ENCODE data around the gene LY6G6D. TPM values are rescaled to one million over a fixed set of nuclear protein-coding genes. Genes with fewer than 3 reads are reported as not detected.

Gene LY6G6D
- polyA plus RNA-seq, 4 donors = 0.65 TPM; not detected in 3

DNA sequence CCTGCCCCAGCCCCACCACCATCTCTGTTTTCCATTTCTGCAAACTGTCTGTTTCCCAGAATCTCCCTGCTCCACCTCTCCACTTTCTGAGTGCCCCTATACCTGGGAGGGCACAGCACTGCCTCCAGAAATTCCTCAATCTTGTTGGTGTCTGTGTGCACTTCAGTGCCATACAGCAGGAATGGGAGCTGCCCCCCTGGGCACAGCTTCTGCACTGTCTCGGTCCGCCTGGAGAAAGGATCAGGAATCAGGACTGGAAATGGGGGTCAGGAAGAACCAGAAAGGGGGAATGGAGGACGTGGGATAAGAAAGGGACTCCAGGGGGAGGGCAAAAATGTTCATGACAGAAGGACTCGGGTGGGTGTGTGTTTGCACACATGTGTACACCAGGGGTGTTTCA lies 18.6 kb downstream of the LY6G6D start:
- no peak for DNase-seq (ENCODE audit: low read depth in 4 of 4, low spot score in 2 of 4)

DNA sequence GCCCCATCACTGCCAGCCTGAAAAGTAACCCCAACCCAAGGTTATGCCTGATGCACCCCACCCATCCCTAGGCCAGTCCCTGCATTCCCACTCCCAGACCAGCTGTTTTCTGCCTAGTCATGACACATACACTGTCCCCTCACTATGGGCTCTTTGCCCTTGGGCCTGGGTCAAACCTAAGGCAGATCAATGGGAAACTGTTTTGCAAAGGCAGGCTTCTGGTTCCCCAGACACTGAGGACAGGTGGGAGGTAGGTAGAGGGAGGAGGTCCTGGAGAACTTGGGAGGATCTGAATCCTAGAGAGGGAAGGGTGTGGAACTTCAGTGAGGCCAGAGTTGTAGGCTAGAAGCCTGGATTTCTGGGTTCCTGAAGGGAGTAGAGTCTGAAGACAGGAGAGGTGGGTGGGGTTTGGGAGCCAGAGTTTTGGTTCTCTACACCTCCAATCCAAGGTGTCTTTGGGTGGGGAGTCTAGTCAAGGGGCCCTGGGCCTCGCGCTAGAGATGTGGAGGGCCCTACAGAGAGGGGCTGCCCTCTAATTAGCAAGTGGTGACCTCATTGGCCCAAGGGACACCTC lies 19.2 kb downstream of the LY6G6D start:
- no peak for DNase-seq (ENCODE audit: low read depth in 4 of 4, low spot score in 2 of 4)

DNA sequence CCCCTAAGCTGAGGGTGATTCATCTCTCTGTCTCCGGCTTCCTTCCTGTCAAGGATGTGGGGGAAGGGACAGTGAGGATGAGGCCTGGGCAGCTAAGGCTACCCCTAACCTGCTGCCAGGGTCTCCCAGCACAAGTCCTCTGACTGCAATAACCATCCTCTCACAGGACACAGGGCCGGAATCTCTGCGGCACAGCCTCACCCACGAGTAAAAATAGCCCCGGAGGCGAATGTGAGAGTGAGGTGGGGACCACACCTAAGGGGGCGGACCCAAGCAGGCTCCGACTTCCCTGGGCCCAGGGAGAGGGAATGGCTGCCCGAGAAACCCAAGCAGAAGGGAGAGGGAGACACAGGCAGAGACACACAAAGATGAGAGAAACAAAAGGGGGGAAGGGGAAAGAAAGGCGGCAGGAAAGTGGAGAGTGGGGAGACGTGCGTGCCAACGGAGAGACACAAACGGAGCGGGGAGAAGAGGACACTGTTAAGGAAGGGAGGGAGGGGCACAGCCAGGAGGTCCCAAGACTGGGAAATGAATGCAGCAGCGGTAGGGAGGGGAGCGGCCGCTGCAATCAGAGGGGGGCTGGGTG lies 19.8 kb downstream of the LY6G6D start:
- DNase-seq (ENCODE audit: low read depth in 4 of 4, low spot score in 2 of 4) = no peak

DNA sequence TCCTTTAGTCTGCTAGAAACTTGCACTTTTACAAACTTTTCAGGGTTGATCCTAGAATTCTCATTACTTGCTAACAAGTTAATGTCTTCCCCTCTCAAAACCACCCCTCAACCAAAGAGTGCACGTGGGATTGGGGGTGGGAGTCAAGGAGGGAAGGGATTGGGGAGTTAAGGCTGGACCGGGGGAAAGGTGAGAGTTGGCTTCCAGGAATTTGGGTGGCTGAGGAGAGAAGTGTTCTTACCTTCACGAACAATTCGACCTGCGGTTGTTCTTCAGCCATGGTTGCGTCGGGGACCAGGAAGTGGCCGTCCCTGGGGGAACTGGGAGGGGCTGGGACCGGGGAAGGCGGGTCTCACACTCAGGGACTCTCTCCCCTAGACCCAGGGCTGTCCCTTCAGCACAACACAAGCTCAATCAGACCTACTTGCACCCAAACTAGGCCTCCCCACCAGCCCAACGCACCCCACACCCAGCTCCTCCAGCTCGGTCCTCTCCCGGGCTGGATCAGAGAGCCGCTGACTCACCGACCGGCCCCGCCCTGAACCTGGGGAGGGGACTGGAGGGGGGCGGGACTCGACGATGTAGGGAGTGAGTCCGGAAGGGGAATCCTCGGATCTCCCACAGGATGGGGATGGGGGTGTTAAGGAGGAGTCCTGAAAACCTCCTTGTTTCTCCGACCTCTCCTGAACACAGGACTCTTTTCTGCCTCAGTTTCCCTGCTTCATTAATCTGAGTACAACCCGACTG lies 21.0 kb downstream of the LY6G6D start, which contains the start of gene CLIC1:
Gene CLIC1, minus strand, starts transcription at position 510 of the 747 bp plus-strand sequence. Its CDS starts 230 bp downstream, at position 280.
- DNase-seq (ENCODE audit: low read depth in 4 of 4, low spot score in 2 of 4) = peak in 3 of 4 donors; percentile 67 to 76 (median 71)

DNA sequence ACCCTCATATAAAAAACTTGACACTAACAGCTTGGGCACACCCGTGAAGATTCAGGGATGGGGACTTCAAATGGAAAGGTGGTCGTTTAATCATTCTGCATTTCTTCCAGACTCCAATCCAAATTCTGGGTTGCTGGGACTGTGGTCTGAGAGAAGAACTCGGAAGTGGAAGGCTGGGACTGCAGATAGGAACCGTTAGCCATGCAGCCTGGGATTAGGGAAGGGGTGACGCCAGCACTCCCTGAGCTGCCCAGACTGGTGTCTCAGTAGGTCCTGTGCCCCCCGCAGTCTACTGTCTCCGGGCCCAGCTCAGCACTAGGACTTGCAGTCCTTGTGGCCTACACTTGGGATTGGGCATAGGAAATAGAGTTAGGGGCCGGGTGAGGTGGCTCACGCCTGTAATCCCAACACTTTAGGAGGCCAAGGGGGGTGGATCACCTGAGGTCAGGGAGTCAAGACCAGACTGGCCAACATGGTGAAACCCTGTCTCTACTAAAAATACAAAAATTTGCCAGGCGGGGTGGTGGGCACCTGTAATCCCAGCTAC lies 21.7 kb downstream of the LY6G6D start:
- DNase-seq (ENCODE audit: low read depth in 4 of 4, low spot score in 2 of 4) = no peak

DNA sequence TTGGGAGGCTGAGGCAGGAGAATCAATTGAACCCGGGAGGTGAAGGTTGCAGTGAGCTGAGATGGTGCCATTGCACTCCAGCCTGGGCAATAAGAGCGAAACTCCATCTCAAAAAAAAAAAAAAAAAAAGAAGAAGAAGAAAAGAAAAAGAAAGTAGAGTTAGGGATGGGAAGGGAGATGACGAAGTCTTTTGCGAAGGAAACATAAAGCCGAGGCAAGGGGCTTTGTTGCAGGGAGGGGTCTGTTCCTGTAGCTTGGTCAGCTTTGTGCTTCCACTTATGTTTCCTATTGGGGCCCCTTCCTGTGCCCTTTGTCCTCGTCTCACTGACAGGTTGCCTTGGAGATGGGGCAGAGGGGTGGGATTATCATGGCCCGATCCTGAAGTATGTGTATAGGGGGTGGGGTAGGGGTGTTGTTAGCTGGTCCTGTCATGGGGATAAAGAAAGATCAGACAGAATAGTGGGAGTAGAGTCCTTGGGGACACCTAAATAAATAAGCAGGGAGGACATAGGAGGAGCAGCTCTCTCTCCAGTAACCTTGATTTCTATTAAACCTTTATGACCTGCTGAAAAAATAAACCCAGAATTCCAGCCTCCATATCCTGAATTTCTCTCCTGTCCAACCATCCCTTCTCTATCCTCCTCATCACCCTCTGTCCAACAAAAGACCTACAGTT lies 22.3 kb downstream of the LY6G6D start:
- peak in 3 of 4 donors; percentile 62 to 70 (median 67) for DNase-seq (ENCODE audit: low read depth in 4 of 4, low spot score in 2 of 4)

DNA sequence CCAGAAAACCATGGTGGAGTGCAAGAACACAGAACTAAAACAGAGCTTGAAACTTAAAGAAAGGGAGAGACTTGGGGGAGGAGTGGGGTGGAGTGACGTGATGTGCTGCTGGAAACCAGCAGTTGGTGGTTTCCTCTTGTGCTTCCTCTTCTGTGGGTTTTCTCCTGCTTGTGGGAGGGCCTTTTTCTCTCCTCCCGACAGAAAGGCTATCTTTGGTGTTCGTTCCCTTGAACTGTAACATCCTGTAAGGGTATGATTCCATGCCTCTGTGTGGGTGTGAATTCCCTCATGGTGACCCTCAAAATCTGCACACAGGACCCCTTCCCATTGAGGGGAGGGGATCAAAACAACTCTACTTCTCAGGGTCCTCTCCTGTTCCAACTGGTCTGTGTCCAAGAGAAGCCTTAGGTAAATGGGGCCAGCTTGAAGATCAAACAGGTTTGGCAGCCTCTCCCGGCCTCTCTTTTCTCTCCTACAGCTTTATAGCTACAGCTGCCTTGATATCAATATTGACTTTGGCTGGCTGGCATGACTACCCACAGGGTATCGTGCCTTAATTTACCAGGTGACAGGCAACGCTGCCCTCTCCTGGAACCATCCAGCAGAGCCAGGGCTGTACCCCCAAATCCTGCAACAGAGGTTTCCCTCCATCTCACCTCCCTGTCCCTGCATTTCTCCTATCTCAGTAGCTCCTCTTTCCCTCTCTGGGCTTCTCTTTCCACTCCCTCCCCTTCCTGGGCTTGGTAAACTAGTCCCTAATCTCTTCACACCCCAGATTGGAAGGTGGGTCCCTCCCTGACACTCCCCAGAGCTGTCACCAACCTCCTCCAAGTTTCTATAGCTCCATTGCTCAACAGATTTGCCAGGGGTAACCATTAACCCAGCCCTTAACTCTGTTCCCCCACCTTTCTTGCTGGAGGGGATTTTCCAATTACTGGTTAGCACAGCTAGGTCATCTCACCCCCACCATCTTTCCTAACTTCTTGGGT lies 23.1 kb downstream of the LY6G6D start:
- DNase-seq (ENCODE audit: low read depth in 4 of 4, low spot score in 2 of 4) = peak in 3 of 4 donors; percentile 62 to 79 (median 72)

DNA sequence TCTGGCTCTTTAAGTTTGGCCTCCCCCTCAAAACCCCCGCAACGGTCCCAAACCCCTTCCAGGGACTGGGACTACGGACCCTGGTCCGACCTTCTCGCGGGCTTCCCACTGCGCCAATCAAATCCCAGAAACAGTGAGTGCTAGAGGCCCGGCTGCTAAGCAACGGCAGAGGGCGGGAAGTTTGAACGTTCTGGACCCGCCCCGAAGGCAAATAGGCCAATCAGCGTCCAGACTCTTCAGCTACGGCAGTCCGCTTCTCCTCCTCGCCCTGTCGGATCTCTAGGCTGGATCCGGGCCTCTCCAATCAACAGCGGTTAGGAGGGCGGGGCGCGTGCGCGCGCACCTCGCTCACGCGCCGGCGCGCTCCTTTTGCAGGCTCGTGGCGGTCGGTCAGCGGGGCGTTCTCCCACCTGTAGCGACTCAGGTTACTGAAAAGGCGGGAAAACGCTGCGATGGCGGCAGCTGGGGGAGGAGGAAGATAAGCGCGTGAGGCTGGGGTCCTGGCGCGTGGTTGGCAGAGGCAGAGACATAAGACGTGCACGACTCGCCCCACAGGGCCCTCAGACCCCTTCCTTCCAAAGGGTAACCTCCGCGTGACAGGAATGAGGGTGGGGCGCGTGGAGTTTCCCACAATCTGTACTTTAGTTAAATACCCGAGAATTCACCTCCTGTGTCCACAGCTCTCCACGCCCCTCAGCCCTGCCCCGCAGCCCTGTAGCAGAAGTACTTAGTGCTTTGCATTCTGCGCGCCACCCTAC lies 24.7 kb downstream of the LY6G6D start, which contains the start of gene MSH5:
Gene MSH5, plus strand, starts transcription at position 367 of the 758 bp plus-strand sequence. CDS start 462 bp downstream, outside the sequence.
- peak; percentile 96 to 100 (median 98) for DNase-seq (ENCODE audit: low read depth in 4 of 4, low spot score in 2 of 4)

DNA sequence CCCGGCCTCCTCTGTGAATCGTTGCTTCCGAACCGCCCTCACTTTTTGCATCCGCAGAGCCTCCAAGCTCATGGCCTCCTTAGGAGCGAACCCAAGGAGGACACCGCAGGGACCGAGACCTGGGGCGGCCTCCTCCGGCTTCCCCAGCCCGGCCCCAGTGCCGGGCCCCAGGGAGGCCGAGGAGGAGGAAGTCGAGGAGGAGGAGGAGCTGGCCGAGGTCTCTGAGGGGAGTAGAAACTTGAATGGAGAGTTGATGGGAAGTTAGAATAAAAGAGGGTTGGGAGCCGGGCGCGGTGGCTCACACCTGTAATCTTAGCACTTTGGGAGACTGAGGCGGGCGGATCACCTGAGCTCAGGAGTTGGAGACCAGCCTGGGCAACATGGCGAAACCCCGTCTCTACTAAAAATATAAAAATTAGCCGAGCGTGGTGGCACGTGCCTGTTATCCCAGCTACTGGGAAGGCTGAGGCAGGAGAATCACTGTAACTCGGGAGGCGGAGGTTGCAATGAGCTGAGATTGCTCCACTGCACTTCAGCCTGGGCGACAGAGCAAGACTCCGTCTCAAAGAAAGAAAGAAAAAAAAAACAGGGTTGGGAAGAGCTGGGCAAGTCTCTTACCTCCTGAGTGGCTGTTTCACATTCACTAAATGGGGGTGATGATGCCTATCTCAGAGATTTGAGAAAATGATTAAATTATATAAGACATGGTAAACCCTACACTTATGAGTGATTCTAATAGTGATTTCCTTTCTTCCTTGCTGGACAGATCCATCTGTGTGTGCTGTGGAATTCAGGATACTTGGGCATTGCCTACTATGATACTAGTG lies 25.5 kb downstream of the LY6G6D start:
- DNase-seq (ENCODE audit: low read depth in 4 of 4, low spot score in 2 of 4) = no peak

DNA sequence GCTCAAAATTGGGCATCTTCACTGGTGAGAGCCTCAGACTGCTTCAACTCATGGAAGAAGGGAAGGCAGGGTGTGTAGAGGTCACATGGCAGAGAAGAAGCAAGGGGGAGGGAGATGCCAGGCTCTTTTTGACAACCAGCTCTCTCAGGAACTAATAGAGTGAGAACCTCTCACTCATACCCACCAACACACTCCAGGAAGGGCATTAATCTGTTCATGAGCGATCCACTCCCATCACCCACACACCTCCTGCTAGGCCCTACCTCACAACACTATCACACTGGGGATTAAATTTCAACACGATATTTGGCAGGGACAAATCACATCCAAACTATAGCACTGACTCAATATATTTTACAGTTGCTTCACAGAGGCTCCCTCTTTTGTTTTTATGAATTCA lies 26.7 kb downstream of the LY6G6D start:
- no peak for DNase-seq (ENCODE audit: low read depth in 4 of 4, low spot score in 2 of 4)

DNA sequence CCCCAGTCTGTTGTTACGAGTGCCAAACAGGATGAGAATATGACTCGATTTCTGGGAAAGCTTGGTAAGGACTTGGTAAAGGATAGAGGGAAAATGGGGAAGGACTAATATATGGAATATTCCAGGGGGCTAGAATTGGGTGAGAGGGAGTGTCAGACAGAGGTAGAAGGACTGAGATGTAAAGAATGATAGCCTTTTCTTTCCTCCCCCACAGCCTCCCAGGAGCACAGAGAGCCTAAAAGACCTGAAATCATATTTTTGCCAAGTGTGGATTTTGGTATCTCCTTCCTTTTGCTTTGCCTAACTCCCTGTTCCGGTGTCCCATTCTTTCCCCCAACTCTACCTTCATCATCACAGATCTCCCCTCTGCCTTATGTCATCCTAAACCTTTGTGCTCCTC lies 27.7 kb downstream of the LY6G6D start:
- DNase-seq (ENCODE audit: low read depth in 4 of 4, low spot score in 2 of 4) = no peak

DNA sequence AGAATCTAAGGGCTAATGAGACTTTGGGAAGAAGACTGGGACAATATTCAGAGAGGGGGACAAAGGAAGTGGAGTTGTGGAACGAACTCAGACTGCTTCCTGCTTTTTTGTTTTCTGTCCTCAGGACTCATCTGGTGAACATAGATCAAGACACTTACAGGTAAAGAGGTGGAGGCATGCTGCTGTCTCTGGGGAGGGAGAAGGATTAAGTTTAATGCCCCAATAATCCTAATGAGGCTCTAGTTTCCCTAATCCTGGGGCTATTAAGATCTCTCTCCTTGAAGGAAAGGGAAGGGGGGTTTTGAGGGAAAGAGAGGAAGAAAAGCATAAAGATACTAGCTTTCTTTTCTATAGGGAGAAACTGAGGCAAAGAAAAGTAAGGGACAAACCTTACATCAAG lies 29.3 kb downstream of the LY6G6D start:
- no peak for DNase-seq (ENCODE audit: low read depth in 4 of 4, low spot score in 2 of 4)

DNA sequence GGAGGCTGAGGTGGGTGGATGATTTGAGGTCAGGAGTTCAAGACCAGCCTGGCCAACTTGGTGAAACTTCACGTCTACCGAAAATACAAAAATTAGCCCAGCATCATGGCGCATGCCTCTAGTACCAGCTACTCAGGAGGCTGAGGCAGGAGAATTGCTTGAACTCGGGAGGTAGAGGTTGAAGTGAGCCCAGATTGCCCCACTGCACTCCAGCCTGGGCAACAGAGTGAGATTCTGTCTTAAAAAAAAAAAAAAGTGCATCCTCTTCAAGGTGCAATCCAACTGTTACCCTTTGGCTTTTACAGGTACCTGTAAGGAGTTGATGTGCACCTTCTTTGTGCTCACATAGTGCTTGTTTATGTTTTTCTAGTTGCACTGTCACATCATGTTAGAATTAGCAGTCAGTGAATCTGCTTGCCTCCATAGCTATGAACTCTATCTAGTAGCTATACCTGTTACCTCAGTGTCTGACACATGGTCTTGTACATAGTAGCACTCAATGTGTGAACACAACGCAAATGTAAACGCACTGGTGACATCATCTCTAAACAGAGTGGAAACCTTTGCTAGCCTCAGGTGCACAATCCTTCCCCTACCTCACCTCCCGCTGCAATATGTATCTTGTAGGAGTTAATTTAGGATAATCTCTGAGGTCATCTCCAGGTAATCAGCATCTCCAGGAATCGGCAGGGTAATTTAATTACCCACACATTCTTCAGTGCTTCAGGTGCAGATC lies 34.3 kb downstream of the LY6G6D start:
- no peak for DNase-seq (ENCODE audit: low read depth in 4 of 4, low spot score in 2 of 4)

DNA sequence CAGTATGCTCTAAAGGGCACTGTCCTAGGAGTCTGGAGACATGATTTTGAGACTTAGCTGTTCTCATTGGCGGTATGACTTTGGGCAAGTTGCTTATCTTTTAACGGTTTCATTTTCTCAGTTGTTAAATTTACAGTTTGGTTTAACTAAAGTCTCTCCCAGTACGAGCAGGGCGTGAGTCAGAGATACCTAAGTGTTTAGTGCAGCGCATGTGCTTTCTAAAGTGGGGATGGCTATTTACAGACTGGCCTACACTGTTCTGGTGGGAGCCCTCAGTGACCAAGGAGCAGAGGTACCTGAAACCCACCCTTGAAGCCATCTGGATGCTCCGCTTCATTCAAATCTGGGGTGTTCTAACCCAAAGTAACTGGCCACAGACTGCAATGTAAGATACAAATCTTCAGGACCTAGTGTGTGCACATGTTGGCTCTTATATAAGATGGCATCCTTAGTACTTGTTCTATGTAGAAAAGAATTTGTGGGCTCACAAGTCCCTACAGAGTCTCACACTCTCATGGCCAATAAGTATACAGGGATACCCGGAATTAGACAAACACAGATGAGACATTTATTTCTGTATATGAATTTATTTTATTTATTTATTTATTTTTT lies 35.4 kb downstream of the LY6G6D start:
- DNase-seq (ENCODE audit: low read depth in 4 of 4, low spot score in 2 of 4) = no peak

DNA sequence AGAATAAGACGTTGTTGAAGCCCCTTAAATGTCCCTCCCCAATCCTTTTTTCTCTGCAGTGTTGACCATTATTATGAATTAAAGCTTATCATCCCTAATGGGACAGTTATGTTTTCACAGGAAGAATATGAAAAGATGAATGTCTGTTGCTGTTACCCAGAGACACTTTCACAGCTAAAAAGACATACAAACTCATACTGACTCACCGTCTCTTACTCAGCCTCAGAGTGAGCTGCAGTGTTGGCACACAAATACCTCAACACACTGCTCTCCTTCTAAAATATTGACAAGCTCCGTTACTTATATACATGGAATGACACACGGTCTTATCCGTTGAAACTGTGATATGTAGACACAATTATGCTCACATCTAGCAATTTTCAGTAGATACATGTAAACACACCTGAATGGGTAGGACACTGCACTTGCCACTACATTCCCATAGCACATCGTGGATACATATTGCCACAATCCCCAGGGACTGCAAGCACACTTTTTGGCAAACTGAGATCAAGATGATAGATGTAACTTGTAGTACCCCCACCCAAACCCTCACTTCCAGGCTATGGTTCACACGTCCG lies 37.7 kb downstream of the LY6G6D start:
- no peak for DNase-seq (ENCODE audit: low read depth in 4 of 4, low spot score in 2 of 4)

DNA sequence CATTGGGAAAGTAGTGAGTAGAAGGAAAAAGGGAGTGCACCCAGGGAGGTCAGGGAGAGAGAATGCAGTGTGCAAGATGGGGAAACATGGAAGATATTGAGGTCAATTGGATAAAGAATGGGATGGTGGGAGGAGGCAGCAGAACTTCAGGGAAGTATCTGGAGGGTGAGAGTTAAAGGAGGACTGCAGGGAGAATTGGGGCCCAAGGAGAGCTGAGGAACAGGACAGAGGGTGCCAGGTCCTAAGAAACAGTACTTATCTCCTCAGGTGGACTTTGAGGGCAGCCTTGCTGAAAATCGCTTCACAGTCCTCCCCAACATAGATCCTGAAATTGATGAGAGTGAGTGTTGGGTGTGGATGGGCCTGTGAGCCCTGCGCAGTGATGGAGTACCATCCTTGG lies 43.1 kb downstream of the LY6G6D start:
- no peak for DNase-seq (ENCODE audit: low read depth in 4 of 4, low spot score in 2 of 4)

DNA sequence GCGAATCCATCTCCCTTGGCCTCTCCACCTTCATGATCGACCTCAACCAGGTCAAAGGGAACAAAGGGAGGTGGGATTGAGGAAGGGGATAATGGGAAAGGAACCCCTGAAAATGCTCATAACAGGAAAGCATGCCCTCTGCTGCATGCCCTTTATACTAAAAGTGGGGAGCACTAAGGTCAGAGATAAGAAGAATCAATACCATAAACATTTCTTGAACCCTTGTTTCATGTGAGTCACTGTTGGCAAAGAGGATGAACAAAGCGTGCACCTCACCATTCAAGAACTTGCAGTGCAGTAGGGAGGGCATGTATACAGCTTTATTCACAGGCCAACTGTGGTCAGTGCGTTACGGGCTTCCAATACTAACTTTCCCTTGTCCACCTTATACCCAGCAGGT lies 45.6 kb downstream of the LY6G6D start:
- DNase-seq (ENCODE audit: low read depth in 4 of 4, low spot score in 2 of 4) = no peak
